Measurements from ENCODE around the gene APOL4. TPM values are rescaled to one million over a fixed set of nuclear protein-coding genes. Genes with fewer than 3 reads are reported as not detected.

The APOL4 gene
- total RNA-seq, 1 experiment from 2014 or later = 1.6 TPM

GRCh38 chr22:36223504-36223903, 21.9 kb upstream of the APOL4 start:
- Histone ChIP-seq H3K9me3 (ENCODE audit: low read depth, low read length, poor library complexity, severe bottlenecking) (no peaks in the 10 kb centered on the region), H3K27ac (ENCODE audit: low read depth, low read length, poor library complexity, severe bottlenecking) (no peak overlapping the region), H3K4me3 (ENCODE audit: low read depth, low read length, poor library complexity, severe bottlenecking) (no peak overlapping the region), H3K4me1 (ENCODE audit: insufficient read depth, low read length, poor library complexity, severe bottlenecking) (no peaks in the 10 kb centered on the region), H3K36me3 (ENCODE audit: insufficient read depth, low read length, poor library complexity, severe bottlenecking) (peaks cover 5% of the 10 kb centered on the region), H3K27me3 (replicated peaks; ENCODE audit: insufficient read depth, low read depth, low read length, poor library complexity) (no peaks in the 10 kb centered on the region)
- no TSS peak for BruUV-seq (replicated peaks)
- TF ChIP-seq CTCF (conservative IDR thresholded peaks at IDR 0.05; ENCODE audit: low read depth, low read length) = no peak
- no peak for TF ChIP-seq EZH2 (IDR thresholded peaks at IDR 0.05; ENCODE audit: borderline replicate concordance, low read depth, low read length, poor library complexity, severe bottlenecking)
- no peak for DNase-seq (ENCODE audit: low spot score)
- intact Hi-C loops (cut with micrococcal nuclease; ENCODE audit: unreplicated experiment) = loop anchor here (5.0 kb wide), 1 partner anchor 76 kb away; no protein-coding TSS in a partner anchor
- CTCF ChIA-PET = no interaction called here
- POLR2A ChIA-PET (ENCODE audit: low non-redundant PET) = no interaction called here

- intact Hi-C loops (cut with micrococcal nuclease; ENCODE audit: unreplicated experiment) = loop anchor here (5.0 kb wide), 1 partner anchor 76 kb away; no protein-coding TSS in a partner anchor
- no peak for DNase-seq (ENCODE audit: low spot score)
- Histone ChIP-seq H3K4me3 (ENCODE audit: low read depth, low read length, poor library complexity, severe bottlenecking) (no peak overlapping the region), H3K36me3 (ENCODE audit: insufficient read depth, low read length, poor library complexity, severe bottlenecking) (peaks cover 2% of the 10 kb centered on the region), H3K4me1 (ENCODE audit: insufficient read depth, low read length, poor library complexity, severe bottlenecking) (no peaks in the 10 kb centered on the region), H3K27ac (ENCODE audit: low read depth, low read length, poor library complexity, severe bottlenecking) (no peak overlapping the region), H3K9me3 (ENCODE audit: low read depth, low read length, poor library complexity, severe bottlenecking) (no peaks in the 10 kb centered on the region), H3K27me3 (replicated peaks; ENCODE audit: insufficient read depth, low read depth, low read length, poor library complexity) (no peaks in the 10 kb centered on the region)
- POLR2A ChIA-PET (ENCODE audit: low non-redundant PET) = no interaction called here
- no TSS peak for BruUV-seq (replicated peaks)
- TF ChIP-seq EZH2 (IDR thresholded peaks at IDR 0.05; ENCODE audit: borderline replicate concordance, low read depth, low read length, poor library complexity, severe bottlenecking) (no peak), CTCF (conservative IDR thresholded peaks at IDR 0.05; ENCODE audit: low read depth, low read length) (no peak)
- CTCF ChIA-PET = no interaction called here
Observed at GRCh38 chr22:36222887-36223450, 21.4 kb upstream of the APOL4 start.

DNA sequence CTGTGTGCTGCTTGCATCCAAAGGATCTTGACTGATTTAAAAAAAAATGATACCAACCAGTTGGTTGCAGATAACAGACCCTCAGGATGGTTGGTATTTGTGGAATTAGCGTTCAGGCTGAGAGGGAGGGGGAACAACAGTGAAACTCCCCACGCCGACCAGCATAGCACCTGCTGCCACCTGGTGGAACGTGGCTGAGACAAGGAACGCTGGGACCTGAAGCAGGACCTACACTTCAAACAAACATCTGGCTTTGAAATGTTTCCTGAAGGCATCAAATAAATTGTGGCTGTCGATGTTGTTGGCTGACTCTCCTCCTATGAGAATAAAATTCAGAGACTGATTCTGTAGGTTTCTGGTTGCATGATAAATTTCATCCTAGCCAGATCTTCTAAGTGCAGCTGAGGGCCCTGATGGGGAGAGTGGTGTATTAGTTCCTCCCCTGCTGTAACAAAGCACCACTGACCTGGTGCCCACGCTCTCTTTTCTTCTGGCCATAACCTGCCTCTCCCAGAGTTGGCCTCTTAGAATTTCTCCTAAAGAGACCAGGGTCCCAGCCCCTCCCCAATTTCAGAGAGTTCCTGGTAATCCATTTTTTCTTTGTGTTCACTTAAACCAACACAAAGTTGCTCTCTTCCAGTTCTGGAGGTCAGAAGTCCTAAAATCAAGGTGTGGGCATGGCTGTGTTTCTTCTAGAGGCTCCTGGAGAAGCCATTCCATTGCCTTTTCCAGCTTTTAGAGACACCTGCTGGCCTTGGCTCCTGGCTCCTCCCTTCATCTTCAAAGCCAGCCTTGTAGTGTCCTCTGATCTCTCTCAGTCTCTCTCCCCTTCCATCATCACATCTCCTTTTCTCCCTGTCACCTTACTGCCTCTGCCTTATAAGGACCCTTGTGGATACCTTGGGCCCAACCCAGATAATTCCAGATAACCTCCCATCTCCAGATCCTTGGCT, 20.5 kb upstream of the APOL4 start:
- Histone ChIP-seq H3K9me3 (ENCODE audit: low read depth, low read length, poor library complexity, severe bottlenecking) (no peaks in the 10 kb centered on the region), H3K36me3 (ENCODE audit: insufficient read depth, low read length, poor library complexity, severe bottlenecking) (no peaks in the 10 kb centered on the region), H3K27ac (ENCODE audit: low read depth, low read length, poor library complexity, severe bottlenecking) (no peak overlapping the region), H3K4me1 (ENCODE audit: insufficient read depth, low read length, poor library complexity, severe bottlenecking) (no peaks in the 10 kb centered on the region), H3K27me3 (replicated peaks; ENCODE audit: insufficient read depth, low read depth, low read length, poor library complexity) (no peaks in the 10 kb centered on the region), H3K4me3 (ENCODE audit: low read depth, low read length, poor library complexity, severe bottlenecking) (no peak overlapping the region)
- ChIA-PET CTCF (no interaction called here), POLR2A (ENCODE audit: low non-redundant PET) (no interaction called here)
- DNase-seq (ENCODE audit: low spot score) = peak; percentile 49
- no TSS peak for BruUV-seq (replicated peaks)
- TF ChIP-seq CTCF (conservative IDR thresholded peaks at IDR 0.05; ENCODE audit: low read depth, low read length) (peak; percentile 75), EZH2 (IDR thresholded peaks at IDR 0.05; ENCODE audit: borderline replicate concordance, low read depth, low read length, poor library complexity, severe bottlenecking) (no peak)
- intact Hi-C loops (cut with micrococcal nuclease; ENCODE audit: unreplicated experiment) = loop anchor here (1.0 to 5.0 kb wide), 2 partner anchors 27 to 75 kb away; no protein-coding TSS in a partner anchor
